ENCODE measurements around the gene SPEN. TPM values are rescaled to one million over a fixed set of nuclear protein-coding genes. Genes with fewer than 3 reads are reported as not detected.

The SPEN gene
- total and polyA plus RNA-seq, 9 of the 15 experiments (the other 6 are each of a cell fraction or from before 2014, with no cell fraction given), result 5.7 to 87.5 (median 27.2) TPM

DNA sequence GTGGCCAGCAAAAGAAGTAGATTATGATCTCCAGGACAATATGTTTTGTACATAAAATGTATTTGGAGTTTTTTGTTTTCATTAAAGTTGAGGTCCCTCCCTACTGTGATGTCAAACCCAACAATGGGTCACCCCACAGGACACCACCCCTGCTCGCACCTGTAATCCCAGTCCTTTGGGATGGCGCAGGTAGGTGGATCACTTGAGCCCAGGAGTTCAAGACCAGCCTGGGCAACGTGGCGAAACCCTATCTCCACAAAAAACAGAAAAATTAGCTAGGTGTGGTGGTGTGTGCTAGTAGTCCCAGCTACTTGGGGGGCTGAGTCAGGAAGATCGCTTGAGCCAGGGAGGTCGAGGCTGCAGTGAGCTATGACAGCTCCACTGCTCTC is 119.4 kb downstream of the SPEN start:
- no peak overlapping the region for H2AFZ ChIP-seq (ENCODE audit: low read depth, low read length)
- CTCF ChIA-PET (ENCODE audit: low intra/inter-chr PET ratio), result no interaction called here
- H3K9me1 ChIP-seq (ENCODE audit: control insufficient read depth, insufficient read depth, low read length), result no peaks in the 10 kb centered on the region
- intact Hi-C loops (cut with micrococcal nuclease), result no loop called here
- POLR2A ChIA-PET, result interaction anchor here (0.7 to 1.6 kb wide), 3 partner anchors 10 to 159 kb away, joined by 3 to 6 read pairs (median 3); no protein-coding TSS in a partner anchor
- H3K27ac ChIP-seq (ENCODE audit: extremely low read depth, low read depth, low read length), result no peak overlapping the region
- H3K9ac ChIP-seq (ENCODE audit: insufficient read depth in 1 of 2, low read depth in 2 of 2, low read length in 2 of 2), result no peak overlapping the region
- 93% methylated on average over 6 of the region's 6 CpGs for WGBS (ENCODE audit: insufficient coverage, low coverage, missing lambda C conversion rate)
- peaks cover 55% of the 10 kb centered on the region for H3K36me3 ChIP-seq (ENCODE audit: control insufficient read depth, insufficient read depth, low read length)
- H3K79me2 ChIP-seq (ENCODE audit: control insufficient read depth, insufficient read depth, low read length), result peaks cover 41% of the 10 kb centered on the region
- no peak overlapping the region for H3K4me3 ChIP-seq
- BruUV-seq (replicated peaks), result no TSS peak
- H3K27me3 ChIP-seq (ENCODE audit: control insufficient read depth in 2 of 2, insufficient read depth in 2 of 2, low read length in 2 of 2), result no peaks in the 10 kb centered on the region
- TF ChIP-seq ZNF644 (tag; IDR thresholded peaks at IDR 0.05; ENCODE audit: low read depth) (no peak), POLR3G (IDR thresholded peaks at IDR 0.05; ENCODE audit: extremely low read depth, insufficient read length, insufficient replicate concordance) (no peak), MYBL2 (IDR thresholded peaks at IDR 0.05; ENCODE audit: low read depth) (no peak), MYBL2 (CRISPR knock-in tag; IDR thresholded peaks at IDR 0.05; ENCODE audit: borderline replicate concordance) (no peak), ZNF408 (CRISPR knock-in tag; IDR thresholded peaks at IDR 0.05; ENCODE audit: low read depth) (no peak), ZNF282 (CRISPR knock-in tag; IDR thresholded peaks at IDR 0.05) (no peak)
- TF ChIP-seq, protein P1, sequence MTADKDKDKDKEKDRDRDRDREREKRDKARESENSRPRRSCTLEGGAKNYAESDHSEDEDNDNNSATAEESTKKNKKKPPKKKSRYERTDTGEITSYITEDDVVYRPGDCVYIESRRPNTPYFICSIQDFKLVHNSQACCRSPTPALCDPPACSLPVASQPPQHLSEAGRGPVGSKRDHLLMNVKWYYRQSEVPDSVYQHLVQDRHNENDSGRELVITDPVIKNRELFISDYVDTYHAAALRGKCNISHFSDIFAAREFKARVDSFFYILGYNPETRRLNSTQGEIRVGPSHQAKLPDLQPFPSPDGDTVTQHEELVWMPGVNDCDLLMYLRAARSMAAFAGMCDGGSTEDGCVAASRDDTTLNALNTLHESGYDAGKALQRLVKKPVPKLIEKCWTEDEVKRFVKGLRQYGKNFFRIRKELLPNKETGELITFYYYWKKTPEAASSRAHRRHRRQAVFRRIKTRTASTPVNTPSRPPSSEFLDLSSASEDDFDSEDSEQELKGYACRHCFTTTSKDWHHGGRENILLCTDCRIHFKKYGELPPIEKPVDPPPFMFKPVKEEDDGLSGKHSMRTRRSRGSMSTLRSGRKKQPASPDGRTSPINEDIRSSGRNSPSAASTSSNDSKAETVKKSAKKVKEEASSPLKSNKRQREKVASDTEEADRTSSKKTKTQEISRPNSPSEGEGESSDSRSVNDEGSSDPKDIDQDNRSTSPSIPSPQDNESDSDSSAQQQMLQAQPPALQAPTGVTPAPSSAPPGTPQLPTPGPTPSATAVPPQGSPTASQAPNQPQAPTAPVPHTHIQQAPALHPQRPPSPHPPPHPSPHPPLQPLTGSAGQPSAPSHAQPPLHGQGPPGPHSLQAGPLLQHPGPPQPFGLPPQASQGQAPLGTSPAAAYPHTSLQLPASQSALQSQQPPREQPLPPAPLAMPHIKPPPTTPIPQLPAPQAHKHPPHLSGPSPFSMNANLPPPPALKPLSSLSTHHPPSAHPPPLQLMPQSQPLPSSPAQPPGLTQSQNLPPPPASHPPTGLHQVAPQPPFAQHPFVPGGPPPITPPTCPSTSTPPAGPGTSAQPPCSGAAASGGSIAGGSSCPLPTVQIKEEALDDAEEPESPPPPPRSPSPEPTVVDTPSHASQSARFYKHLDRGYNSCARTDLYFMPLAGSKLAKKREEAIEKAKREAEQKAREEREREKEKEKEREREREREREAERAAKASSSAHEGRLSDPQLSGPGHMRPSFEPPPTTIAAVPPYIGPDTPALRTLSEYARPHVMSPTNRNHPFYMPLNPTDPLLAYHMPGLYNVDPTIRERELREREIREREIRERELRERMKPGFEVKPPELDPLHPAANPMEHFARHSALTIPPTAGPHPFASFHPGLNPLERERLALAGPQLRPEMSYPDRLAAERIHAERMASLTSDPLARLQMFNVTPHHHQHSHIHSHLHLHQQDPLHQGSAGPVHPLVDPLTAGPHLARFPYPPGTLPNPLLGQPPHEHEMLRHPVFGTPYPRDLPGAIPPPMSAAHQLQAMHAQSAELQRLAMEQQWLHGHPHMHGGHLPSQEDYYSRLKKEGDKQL (CRISPR knock-in tag; IDR thresholded peaks at IDR 0.05; ENCODE audit: borderline replicate concordance), result no peak
- no peaks in the 10 kb centered on the region; a peak in 1 of 5 replicates for H3K4me1 ChIP-seq (replicated peaks in 1 of 2; ENCODE audit: control insufficient read depth in 2 of 2, insufficient read depth in 2 of 2, low read length in 2 of 2)
- no peak for DNase-seq (ENCODE audit: extremely low read depth in 1 of 4, low spot score in 3 of 4)
- H3K4me2 ChIP-seq (ENCODE audit: insufficient read depth, low read length), result no peak overlapping the region
- no peaks in the 10 kb centered on the region for H3K9me3 ChIP-seq (replicated peaks; ENCODE audit: control insufficient read depth, insufficient read depth, low read depth, low read length)
- no peaks in the 10 kb centered on the region for H4K20me1 ChIP-seq (replicated peaks; ENCODE audit: control insufficient read depth, insufficient read depth, low read length)
- in situ Hi-C loops (cut with MboI), result no loop called here
- ATAC-seq, result no peak
- FAIRE-seq, result no peak

All from K562 (cell line).